Inferior parietal cortex (tissue), 1 donor: ENCODE data around the gene CALD1.

Experiments used
- DNase-seq: peaks from one replicate; pipeline ENCODE4 v3.0.0-alpha.2; 2016; ENCODE audit errors: extremely low spot score

CALD1 gene

GRCh38 chr7:134926396-134926795 lies 147.0 kb downstream of the CALD1 start:
- DNase-seq, result no peak

DNA sequence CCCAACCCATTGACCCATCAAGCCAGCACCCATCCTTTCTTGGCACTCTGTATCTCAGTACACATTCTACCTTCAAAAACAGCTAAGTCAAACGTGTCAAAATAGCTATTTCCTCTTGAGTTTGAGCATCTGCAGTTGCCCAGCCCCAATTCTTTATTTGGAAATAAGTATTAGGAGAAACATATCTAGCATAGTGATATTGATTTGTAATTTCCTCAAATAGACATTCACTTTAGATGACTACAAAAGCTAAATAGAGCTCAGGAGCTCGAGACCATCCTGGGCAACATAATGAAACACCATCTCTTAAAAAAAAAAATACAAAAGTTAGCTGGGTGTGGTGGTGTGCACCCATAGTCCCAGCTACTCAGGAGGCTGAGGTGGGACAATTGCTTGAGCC lies 147.6 kb downstream of the CALD1 start:
- no peak for DNase-seq

GRCh38 chr7:134927723-134928122 lies 148.3 kb downstream of the CALD1 start:
- no peak for DNase-seq

GRCh38 chr7:134928554-134928953 lies 149.1 kb downstream of the CALD1 start:
- DNase-seq, result no peak

- no peak for DNase-seq
Measured at GRCh38 chr7:134931487-134931886, 152.1 kb downstream of the CALD1 start.

- no peak for DNase-seq
Measured at GRCh38 chr7:134932707-134933370, 153.4 kb downstream of the CALD1 start.

- no peak for DNase-seq
Measured at GRCh38 chr7:134933460-134934068, 154.1 kb downstream of the CALD1 start.

GRCh38 chr7:134935701-134936100 lies 156.3 kb downstream of the CALD1 start:
- no peak for DNase-seq

DNA sequence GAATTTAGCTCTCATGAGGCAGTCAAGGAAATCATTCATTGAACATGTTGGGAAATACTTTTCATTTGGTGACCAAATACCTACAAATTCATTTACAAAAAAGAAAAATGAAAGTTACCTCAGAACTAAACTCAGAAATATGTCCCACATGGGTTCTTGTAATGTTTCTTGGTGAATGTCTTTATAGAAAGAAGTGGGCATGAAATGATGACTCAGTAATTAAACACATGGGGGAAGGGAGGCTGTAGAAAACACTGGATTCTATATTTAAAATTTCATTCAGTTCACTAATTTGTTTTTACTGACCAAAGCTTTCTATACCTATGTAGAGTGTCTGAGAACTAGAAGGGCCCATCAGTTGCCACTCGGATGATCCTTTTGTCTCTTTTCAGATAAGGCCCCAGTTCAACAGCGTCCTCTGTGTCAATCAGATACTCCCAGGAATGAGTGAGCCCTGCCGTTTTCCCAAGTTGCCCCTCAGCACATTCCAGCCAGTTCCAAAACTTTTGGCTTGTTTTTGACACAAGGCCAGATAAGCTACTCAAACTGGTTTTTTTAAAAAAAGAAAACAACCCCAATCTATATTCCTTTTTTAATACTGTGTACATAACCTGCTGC lies 157.6 kb downstream of the CALD1 start:
- no peak for DNase-seq

- DNase-seq, result no peak
Measured at GRCh38 chr7:134938141-134938540, 158.7 kb downstream of the CALD1 start.

DNA sequence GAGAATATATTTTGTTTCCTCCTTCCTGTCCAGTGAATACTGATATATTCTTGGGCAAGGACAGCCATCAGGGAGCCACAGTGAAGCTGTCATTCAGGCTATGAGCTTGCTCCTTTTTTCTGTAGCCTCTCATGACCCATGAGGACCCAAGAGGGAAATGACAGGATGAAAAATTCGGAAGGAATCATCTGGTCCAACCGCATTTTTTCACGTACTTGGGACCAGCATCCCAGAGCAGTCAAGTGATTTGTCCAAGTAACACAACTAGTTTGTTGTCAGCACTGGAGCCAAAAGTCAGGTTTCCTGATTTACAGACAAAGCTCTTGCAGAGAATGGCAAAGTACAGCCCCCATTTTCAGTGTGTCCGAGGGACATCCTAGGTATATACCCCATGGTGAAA lies 159.7 kb downstream of the CALD1 start:
- DNase-seq, result no peak

DNA sequence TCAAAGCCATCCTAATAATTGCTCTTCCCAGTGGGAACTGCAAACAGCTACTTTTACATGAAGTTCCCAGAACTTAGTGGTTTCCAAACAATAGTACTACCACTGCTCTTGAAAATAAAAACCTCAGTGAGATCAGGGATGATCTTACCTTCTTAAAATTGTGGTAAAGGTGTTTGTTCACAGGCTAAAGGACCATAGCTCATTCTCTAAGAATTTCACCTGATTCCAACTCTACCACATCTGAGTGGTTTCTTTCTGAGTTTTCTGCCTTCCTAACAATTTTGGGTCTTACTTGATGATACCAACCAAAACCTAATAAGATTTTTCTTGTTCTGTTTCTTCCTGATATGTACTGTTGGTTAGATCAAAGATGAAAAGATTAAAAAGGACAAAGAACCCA lies 161.3 kb downstream of the CALD1 start:
- DNase-seq, result no peak

DNA sequence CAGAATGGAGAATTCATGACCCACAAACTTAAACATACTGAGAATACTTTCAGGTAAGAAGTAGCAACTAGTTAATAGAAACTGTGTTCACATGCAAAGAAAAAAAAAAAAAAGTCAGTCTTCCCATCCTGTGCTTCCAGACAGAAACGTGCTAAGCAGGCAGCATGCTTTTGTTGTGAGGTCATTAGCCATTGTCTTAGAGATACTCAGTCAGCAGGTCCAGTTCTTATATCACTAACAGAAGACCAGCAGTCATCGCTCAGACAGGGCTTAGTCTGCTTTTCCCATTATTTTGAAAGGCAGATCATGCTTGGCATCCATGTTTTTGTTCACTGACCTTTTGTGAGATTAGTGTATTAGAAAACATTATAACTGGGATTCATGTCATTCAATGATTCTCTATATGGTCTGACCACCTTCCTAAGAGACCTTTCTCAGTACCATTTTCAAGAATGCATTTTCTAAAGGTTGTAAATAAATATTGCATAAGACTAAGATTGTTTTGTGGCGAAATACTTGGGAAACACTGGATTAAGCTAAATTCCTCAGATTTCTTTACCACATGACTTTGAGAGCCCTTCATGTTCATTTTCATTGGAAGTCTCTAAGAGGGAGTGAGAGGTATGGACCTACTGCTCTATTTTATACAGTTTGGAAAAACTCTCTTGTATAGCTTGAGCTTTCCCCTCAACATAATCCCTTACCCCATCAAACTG lies 161.9 kb downstream of the CALD1 start:
- no peak for DNase-seq

GRCh38 chr7:134941952-134942351 lies 162.5 kb downstream of the CALD1 start:
- DNase-seq, result no peak

- no peak for DNase-seq
Measured at GRCh38 chr7:134942690-134943466, 163.4 kb downstream of the CALD1 start.

- peak; percentile 71 for DNase-seq
Measured at GRCh38 chr7:134943785-134944400, 164.5 kb downstream of the CALD1 start.

DNA sequence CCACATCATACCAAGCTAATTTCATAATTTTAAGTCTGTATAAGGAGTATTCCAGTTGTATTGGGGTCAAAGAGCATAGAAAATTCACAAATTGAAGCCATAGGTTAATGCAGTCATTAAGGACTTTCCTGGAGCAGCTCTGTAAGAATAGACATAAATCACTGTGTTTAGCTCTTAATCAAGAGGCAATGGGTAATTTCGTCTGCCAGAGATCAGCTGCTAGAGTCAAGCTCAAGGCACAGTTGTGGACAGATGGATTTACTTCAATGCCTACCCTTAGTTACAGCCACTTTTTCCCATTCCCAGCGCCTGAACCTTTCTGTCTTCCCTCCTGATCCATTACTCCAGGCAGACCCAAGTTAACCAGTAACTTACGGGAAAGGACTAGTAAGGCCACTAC lies 166.3 kb downstream of the CALD1 start:
- DNase-seq, result no peak

GRCh38 chr7:134946260-134946659 lies 166.8 kb downstream of the CALD1 start:
- no peak for DNase-seq

DNA sequence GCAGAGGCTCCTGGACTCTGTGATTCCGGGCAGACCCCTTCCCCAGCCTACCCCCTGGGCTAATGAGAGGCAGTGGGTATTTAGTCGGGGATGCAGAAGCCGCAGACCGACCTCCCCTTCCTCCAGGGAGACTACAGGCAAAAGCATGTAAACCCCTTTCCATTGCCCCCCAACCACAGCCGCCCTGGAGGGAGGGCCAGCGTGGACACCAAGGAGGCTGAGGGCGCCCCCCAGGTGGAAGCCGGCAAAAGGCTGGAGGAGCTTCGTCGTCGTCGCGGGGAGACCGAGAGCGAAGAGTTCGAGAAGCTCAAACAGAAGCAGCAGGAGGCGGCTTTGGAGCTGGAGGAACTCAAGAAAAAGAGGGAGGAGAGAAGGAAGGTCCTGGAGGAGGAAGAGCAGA lies 167.9 kb downstream of the CALD1 start:
- no peak for DNase-seq

GRCh38 chr7:134947831-134948230 lies 168.4 kb downstream of the CALD1 start:
- no peak for DNase-seq

DNA sequence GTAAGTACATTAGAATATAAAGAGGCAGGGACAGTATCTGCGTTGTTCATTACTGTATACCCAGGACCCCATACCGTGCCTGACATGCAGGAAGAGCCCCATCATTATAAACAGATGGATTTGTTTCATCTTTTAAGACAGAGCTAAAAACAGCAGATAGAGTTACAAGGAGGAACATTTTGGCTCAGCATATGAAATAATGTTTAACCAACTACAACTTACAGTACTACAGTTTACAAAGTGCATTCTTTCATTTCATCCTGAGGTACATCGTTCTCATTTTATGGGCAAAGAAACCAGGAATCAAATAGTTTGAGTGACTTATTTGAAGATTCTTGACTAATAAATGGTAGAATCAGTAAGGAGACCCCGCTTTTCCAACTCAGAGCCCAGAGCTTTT lies 168.8 kb downstream of the CALD1 start:
- DNase-seq, result no peak

DNA sequence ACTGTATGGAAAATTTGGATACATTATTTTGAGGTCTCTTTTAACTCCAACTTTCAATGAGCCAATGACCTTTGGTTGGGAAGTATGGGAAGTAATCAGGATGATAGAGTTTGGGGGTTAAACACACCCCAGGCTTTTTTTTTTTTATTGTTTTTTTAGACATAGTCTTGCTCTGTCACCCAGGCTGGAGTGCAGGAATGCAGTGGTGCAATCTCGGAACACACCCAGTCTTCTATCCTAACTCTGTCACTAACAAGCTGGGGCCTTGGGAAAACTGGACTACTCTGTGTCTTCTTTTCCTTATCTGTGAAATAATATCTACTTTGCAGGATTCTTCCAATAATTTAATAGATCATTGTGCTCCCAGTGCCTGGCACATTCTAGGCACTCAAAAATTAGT lies 169.3 kb downstream of the CALD1 start:
- no peak for DNase-seq
